HG03039 (cell line): ENCODE results near the gene KNDC1.

ENCODE experiments used
- ATAC-seq: cut with Tn5 transposase; IDR thresholded peaks from one replicate; pipeline ENCODE4 v1.9.1; 2021; ENCODE audit warnings: mild to moderate bottlenecking, moderate library complexity; ENCODE audit not compliant: unreplicated experiment

The KNDC1 gene

DNA sequence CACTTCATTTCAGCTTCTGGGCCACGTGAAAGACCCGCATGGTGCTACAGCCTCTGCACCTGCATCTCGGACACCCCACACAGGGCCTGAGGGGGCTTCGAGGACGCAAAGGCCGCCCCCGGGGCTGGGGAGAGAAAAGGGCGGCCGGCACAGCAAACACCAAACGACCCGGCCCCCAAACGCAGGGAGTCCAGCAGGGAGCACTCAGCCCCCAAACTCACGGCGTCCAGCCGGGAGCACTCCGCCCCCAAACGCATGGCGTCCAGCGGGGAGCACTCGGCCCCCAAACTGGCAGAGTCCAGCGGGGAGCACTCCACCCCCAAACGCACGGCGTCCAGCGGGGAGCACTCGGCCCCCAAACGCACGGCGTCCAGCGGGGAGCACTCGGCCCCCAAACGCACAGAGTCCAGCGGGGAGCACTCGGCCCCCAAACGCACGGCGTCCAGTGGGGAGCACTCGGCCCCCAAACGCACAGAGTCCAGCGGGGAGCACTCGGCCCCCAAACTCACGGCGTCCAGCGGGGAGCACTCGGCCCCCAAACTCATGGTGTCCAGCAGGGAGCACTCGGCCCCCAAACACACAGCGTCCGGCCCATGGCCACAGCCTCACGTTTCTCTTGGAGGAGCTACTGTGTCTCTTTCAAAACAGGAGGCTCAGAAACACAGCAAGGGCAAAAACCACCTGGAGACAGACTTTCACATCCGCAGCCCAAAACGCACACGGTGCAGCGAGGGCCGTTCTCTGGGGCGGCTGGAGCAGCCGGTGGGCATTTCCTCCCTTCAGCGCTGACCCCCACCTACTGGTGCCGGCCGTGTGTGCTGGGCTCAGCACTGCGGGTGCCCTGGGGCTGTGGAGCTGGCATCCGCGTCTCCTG lies 43.0 kb downstream of the KNDC1 start:
- no peak for ATAC-seq

GRCh38 chr10:133203652-133204195 lies 43.7 kb downstream of the KNDC1 start:
- no peak for ATAC-seq

GRCh38 chr10:133204226-133205015 lies 44.4 kb downstream of the KNDC1 start:
- no peak for ATAC-seq

DNA sequence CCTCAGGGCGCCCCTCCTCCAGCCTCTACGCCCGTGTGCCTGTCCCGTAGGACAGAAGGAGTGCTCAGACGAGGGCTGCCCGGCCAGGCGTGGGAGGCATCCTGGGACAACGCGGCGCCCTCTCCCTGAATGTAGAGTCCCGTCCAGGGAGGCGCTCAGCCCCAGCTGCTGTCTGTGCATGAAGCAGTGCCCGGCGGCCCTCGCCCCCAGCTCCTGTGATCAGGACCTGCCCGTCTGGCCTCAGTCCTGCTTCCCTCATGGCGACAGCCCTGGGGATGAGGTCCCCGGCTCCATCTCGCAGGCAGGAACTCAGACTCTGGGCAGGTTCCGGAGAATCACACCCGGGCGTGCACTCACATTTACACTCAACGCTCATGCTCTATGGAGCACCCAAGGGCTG lies 45.1 kb downstream of the KNDC1 start:
- ATAC-seq, result no peak

GRCh38 chr10:133206356-133207040 lies 46.5 kb downstream of the KNDC1 start:
- no peak for ATAC-seq

DNA sequence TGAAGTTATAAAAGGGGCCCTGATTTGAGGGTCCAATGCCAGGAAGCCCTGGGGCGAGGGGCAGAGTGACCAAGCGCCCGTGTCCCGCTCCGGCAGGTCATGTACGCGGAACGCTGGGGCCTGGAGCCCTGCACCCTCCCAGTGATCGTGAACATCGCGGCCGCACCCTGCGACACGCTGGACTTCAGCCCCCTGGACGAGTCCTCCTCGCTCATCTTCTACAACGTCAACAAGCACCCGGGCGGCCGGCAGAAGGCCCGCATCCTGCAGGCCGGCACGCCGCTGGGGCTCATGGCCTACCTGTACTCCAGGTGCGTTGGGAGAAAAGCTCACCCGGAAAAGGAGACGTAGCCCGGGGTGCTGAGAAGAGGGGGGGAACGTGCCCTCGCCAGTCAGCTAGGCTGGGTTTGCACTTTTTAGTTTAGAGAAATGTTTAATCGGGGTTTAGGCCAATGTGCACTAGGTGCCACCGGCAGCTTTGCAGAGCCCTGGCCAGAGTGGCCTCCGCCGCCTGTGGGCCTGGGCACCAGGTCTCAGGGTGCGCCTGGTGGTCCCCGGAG lies 47.1 kb downstream of the KNDC1 start:
- no peak for ATAC-seq

- ATAC-seq, result no peak
Observed at GRCh38 chr10:133207627-133208026, 47.6 kb downstream of the KNDC1 start.

- ATAC-seq, result no peak
Observed at GRCh38 chr10:133208466-133208865, 48.4 kb downstream of the KNDC1 start.

GRCh38 chr10:133209117-133209516 lies 49.1 kb downstream of the KNDC1 start:
- no peak for ATAC-seq

DNA sequence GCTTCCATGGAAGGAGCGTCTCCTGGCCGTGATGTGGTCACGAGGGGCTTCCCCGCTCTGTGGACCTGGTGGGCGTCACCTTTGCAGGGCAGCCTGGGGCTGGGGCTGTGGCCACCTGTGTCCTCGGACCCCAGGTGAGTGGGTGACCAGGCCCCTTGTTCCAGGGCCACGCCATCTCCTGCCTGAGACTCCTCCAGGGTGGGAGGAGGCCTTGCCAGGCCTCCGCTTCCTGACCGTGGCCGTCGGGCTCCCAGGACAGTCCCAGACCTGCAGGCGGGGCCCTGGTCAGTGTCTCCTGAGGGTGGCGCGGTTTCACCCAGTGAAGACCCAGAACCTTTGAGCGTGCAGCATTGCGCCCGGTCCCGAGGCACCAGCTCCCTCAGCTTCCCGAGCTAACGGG lies 49.6 kb downstream of the KNDC1 start:
- ATAC-seq, result no peak

GRCh38 chr10:133210398-133211140 lies 50.5 kb downstream of the KNDC1 start:
- ATAC-seq, result no peak

- ATAC-seq, result no peak
Observed at GRCh38 chr10:133211141-133211830, 51.3 kb downstream of the KNDC1 start.

GRCh38 chr10:133211959-133212852 lies 52.2 kb downstream of the KNDC1 start:
- ATAC-seq, result no peak

DNA sequence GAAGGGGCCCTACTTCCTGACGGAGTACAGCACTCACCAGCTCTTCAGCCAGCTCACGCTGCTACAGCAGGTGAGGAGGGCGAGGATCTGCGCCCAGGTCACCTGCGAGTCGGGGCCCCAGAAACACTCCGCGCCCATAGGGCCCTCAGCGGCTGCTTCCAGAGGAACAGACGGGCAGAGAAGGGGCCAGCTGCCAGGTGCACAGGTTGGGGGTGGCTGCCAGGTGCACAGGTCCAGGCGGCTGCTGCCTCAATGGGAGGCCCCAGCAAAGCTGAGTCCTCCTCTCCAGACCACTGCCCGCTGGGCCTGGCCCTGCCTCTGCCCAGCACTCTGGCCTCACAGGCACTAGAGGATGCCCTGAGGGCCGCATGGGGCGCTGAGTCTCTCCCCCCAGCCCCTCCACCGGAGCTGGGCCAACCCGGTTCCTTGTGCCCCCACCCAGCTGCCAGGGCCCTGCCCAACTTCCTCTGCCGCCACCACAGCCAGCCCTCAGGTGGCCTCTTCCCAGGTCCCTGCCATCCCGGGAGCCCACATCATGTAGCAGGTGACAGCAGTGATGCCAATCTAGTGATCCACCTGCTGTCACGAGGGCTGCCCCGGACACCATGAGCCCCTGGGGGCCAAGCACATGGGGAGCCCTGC lies 53.0 kb downstream of the KNDC1 start:
- ATAC-seq, result no peak

- no peak for ATAC-seq
Observed at GRCh38 chr10:133213641-133214467, 53.8 kb downstream of the KNDC1 start.

DNA sequence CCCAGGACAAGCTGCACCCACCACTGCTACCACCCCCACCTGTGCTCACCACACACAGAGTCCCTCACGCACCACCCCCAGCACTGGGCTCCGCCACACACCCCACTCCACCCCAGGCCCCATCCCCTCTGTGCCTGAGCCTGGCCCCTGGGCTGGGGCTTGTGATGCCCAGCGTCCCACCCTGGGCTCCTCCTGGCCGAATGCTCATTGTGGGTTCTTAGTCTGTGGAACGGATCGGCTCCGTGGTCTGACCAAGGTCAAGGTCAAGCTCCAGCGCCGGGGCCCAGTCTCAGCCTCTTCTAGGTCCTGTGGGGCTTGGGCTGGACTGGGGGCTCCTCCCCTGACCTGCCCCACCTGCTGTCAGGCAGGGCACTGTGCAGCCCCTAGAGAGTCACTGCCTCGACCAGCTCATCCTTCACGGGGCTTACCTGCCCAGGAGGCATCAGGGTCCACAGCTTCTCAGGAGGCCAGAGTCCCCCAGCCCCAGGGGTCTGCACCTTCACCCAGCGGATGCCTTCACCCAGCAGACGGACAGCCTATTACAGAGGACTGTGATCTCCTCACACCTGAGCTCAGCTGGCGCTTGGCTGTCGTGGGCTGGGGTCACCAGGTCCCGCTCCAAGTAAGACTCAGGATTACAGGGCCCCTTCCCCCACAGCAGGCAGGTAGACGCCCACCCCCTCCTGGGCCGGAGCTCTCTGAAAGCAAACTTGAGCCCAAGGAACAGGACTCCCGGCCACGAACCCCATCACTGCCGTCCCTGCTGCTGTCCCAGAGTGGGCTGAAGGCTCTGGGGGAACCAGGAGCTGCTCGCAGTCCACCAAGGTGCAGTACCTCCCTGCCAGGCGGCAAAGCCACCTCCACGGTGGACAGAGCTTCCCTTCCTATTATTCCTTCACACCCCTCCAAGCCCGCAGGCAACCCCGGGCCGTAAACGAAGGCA lies 54.7 kb downstream of the KNDC1 start:
- no peak for ATAC-seq
